GM10266 (cell line): Measurements from ENCODE around the gene ARMC3.

Experiments
- DNase-seq: peaks from one replicate; pipeline ENCODE4 v3.0.0; 2012; ENCODE audit errors: extremely low spot score
- TF ChIP-seq, protein P1 (sequence below): IDR thresholded peaks from 2 replicates; pipeline ENCODE4 v1.5.1; 2012; ENCODE audit warnings: mild to moderate bottlenecking, low read depth; ENCODE audit not compliant: control insufficient read depth, insufficient read depth; ENCODE audit errors: missing control alignments

ARMC3 gene

DNA sequence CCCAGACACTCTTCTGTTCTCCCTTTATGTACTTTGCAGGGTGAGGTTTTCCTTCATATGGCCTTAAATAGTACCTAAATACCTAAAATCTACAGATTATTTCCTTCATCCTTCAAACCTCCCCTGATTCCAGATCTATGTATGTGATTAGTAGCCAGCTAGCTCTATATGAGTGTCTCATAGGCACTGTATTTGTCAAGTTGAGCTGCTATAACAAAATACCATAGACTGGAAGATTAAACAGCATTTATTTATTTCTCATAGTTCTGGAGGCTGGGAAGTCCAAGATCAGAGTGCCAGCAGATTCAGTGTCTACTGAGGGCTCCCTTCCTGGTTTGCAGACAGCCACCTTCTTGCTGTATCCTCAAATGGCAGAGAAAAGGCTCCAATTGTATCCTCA, 106.9 kb downstream of the ARMC3 start:
- TF ChIP-seq, protein P1, sequence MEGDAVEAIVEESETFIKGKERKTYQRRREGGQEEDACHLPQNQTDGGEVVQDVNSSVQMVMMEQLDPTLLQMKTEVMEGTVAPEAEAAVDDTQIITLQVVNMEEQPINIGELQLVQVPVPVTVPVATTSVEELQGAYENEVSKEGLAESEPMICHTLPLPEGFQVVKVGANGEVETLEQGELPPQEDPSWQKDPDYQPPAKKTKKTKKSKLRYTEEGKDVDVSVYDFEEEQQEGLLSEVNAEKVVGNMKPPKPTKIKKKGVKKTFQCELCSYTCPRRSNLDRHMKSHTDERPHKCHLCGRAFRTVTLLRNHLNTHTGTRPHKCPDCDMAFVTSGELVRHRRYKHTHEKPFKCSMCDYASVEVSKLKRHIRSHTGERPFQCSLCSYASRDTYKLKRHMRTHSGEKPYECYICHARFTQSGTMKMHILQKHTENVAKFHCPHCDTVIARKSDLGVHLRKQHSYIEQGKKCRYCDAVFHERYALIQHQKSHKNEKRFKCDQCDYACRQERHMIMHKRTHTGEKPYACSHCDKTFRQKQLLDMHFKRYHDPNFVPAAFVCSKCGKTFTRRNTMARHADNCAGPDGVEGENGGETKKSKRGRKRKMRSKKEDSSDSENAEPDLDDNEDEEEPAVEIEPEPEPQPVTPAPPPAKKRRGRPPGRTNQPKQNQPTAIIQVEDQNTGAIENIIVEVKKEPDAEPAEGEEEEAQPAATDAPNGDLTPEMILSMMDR = no peak
- no peak for DNase-seq

DNA sequence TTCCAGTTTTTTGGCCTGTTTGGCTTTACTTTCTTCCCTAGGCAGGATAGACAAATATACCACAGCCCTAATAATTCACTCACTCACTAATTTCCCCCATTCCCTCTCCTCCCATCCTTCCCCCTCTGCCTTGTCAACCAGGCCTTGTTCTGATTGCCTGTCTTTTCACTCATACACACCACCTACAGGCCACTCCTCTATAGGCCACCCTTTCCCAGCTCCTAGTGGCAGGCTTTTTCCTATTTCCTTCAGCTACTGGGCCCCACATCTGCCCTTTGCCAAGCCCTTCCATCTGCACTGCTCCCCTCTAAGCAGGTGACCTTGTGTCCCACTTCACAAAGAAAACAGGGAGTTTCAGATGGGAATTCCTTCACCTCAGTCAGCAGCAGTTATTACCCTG, 107.7 kb downstream of the ARMC3 start:
- TF ChIP-seq, protein P1 = no peak
- DNase-seq = no peak

DNA sequence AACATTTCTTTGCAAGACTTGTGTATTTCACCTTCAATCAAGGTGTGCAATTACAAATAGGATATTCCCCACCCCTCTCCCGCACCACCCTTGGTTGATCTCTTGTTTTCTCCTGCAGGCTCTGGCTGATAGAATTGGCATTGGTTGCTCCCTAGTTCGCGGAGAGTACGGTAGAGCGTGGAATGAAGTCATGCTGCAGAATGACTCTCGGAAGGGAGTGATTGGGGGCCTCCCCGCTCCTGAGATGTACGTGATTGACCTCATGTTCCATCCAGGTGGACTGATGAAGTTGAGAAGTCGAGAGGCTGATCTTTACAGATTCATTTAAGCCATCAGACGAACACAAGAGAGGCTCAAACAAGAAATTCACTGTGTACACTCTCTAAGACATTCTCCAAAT, 109.3 kb downstream of the ARMC3 start:
- no peak for DNase-seq
- TF ChIP-seq, protein P1 = no peak

GRCh38 chr10:23037561-23037960, 109.7 kb downstream of the ARMC3 start:
- DNase-seq = no peak
- TF ChIP-seq, protein P1 = no peak

- no peak for DNase-seq
- TF ChIP-seq, protein P1 = no peak
Measured at GRCh38 chr10:23038172-23038571, 110.3 kb downstream of the ARMC3 start.

- DNase-seq = no peak
- TF ChIP-seq, protein P1 = no peak
Measured at GRCh38 chr10:23040002-23040401, 112.1 kb downstream of the ARMC3 start.

DNA sequence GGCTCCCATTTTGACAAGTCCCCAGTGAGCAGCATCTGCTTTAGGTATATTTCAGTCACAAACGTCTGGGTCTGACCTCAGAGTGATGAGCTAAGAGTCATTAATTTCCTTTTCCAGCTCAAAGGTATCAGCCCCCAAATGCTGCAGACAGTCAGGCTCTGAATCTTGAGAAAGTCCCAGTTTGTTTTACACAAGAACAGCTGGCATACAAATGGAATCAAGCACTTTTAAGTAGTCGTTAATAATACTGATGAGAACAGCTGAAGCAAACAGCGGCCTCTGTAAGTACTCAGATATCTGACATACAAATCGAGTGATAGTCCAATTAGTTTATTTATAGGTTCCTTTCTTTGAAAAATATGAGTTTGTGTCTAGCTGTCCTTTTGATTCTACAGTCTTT, 118.2 kb downstream of the ARMC3 start:
- TF ChIP-seq, protein P1 = no peak
- no peak for DNase-seq
